Activated CD4-positive, alpha-beta T cell treated with anti-CD3 and anti-CD28 coated beads, Interleukin-2, amount 50 U/mL, for 48 hours (primary cell): Measurements from ENCODE around the gene AGMO.

Experiments used
- DNase-seq, 2 experiments: peaks; one replicate each; pipeline ENCODE4 v3.0.0-alpha.2; 2020

Gene AGMO

GRCh38 chr7:15204421-15204820 lies 357.4 kb downstream of the AGMO start:
- DNase-seq = no peak

- no peak for DNase-seq
Measured at GRCh38 chr7:15199482-15199881, 362.3 kb downstream of the AGMO start.

- DNase-seq = no peak
Measured at GRCh38 chr7:15197042-15197977, 364.5 kb downstream of the AGMO start.

GRCh38 chr7:15178065-15178464 lies 383.8 kb downstream of the AGMO start:
- no peak for DNase-seq

- DNase-seq = no peak
Measured at GRCh38 chr7:15176089-15176488, 385.7 kb downstream of the AGMO start.

- DNase-seq = no peak
Measured at GRCh38 chr7:15175152-15175551, 386.7 kb downstream of the AGMO start.

GRCh38 chr7:15174485-15174884 lies 387.3 kb downstream of the AGMO start:
- no peak for DNase-seq

GRCh38 chr7:15168489-15168888 lies 393.3 kb downstream of the AGMO start:
- DNase-seq = no peak

GRCh38 chr7:15167912-15168311 lies 393.9 kb downstream of the AGMO start:
- DNase-seq = no peak

- DNase-seq = no peak
Measured at GRCh38 chr7:15166620-15167019, 395.2 kb downstream of the AGMO start.

- no peak for DNase-seq
Measured at GRCh38 chr7:15159261-15159660, 402.6 kb downstream of the AGMO start.

- DNase-seq = no peak
Measured at GRCh38 chr7:15158141-15158810, 403.5 kb downstream of the AGMO start.
